ENCODE measurements around the gene FRMD1.
A peak's percentile ranks its signal among the peaks of the same experiment; 100 is the strongest.

The FRMD1 gene

GRCh38 chr6:168091381-168092264 lies 12.6 kb upstream of the FRMD1 start:
- CTCF ChIA-PET, result no interaction called here
- Histone ChIP-seq H3K9me3 (ENCODE audit: control insufficient read depth, insufficient read depth, low read depth, low read length) (no peaks in the 10 kb centered on the region), H3K36me3 (ENCODE audit: control insufficient read depth in 2 of 2, insufficient read depth in 1 of 2, low read length in 2 of 2) (no peaks in the 10 kb centered on the region), H3K4me1 (ENCODE audit: control insufficient read depth, insufficient read depth, low read length) (no peaks in the 10 kb centered on the region), H3K4me3 (ENCODE audit: low read depth, low read length) (no peak overlapping the region), H3K27ac (ENCODE audit: extremely low read depth, low read depth, low read length) (no peak overlapping the region)
- TF ChIP-seq ZNF623 (tag by site-specific recombination; IDR thresholded peaks at IDR 0.05) (no peak), ZBTB20 (tag by site-specific recombination; IDR thresholded peaks at IDR 0.05) (0 out of 2 replicates have a peak, but pooled peaks have one; percentile 18)
- POLR2A ChIA-PET, result no interaction called here

- TF ChIP-seq ZNF311 (tag by site-specific recombination; IDR thresholded peaks at IDR 0.05; ENCODE audit: borderline replicate concordance) (no peak), ZNF658 (tag by site-specific recombination; IDR thresholded peaks at IDR 0.05) (no peak), ZNF792 (tag by site-specific recombination; IDR thresholded peaks at IDR 0.05) (no peak), ZSCAN16 (tag by site-specific recombination; IDR thresholded peaks at IDR 0.05) (no peak), ELK4 (IDR thresholded peaks at IDR 0.05; ENCODE audit: borderline replicate concordance, low read depth, low read length) (no peak), ZFP3 (tag by site-specific recombination; IDR thresholded peaks at IDR 0.05; ENCODE audit: low read depth) (no peak), SP3 (tag by site-specific recombination; IDR thresholded peaks at IDR 0.05) (no peak), ZBTB44 (tag by site-specific recombination; IDR thresholded peaks at IDR 0.05) (no peak), ZNF112 (tag by site-specific recombination; IDR thresholded peaks at IDR 0.05) (no peak), ZNF24 (tag by site-specific recombination; IDR thresholded peaks at IDR 0.05) (no peak), GLIS1 (tag by site-specific recombination; IDR thresholded peaks at IDR 0.05) (no peak), KLF1 (tag by site-specific recombination; IDR thresholded peaks at IDR 0.05) (no peak), ZNF830 (tag by site-specific recombination; IDR thresholded peaks at IDR 0.05; ENCODE audit: low read depth) (no peak), ZNF664 (tag by site-specific recombination; IDR thresholded peaks at IDR 0.05) (no peak), ZNF530 (tag by site-specific recombination; IDR thresholded peaks at IDR 0.05; ENCODE audit: low read depth) (no peak), KLF7 (tag by site-specific recombination; IDR thresholded peaks at IDR 0.05; ENCODE audit: borderline replicate concordance) (no peak)
- Histone ChIP-seq H3K27ac (ENCODE audit: extremely low read depth, low read depth, low read length) (no peak overlapping the region), H3K9me3 (ENCODE audit: control insufficient read depth, insufficient read depth, low read depth, low read length) (no peaks in the 10 kb centered on the region), H3K4me1 (ENCODE audit: control insufficient read depth, insufficient read depth, low read length) (no peaks in the 10 kb centered on the region), H3K36me3 (ENCODE audit: control insufficient read depth in 2 of 2, insufficient read depth in 1 of 2, low read length in 2 of 2) (no peaks in the 10 kb centered on the region), H3K4me3 (ENCODE audit: low read depth, low read length) (no peak overlapping the region)
- ChIA-PET CTCF (interaction anchor here (0.6 kb wide), 1 partner anchor 265 kb away, joined by 3 read pairs; no protein-coding TSS in a partner anchor), POLR2A (no interaction called here)
These were observed 11.7 kb upstream of the FRMD1 start for GRCh38 chr6:168090706-168091105.

- Histone ChIP-seq H3K36me3 (ENCODE audit: control insufficient read depth in 2 of 2, insufficient read depth in 1 of 2, low read length in 2 of 2) (no peaks in the 10 kb centered on the region), H3K4me1 (ENCODE audit: control insufficient read depth, insufficient read depth, low read length) (no peaks in the 10 kb centered on the region), H3K9me3 (ENCODE audit: control insufficient read depth, insufficient read depth, low read depth, low read length) (no peaks in the 10 kb centered on the region), H3K27ac (ENCODE audit: extremely low read depth, low read depth, low read length) (no peak overlapping the region), H3K4me3 (ENCODE audit: low read depth, low read length) (no peak overlapping the region)
- CTCF ChIA-PET, result interaction anchor here (0.6 kb wide), 1 partner anchor 265 kb away, joined by 3 read pairs; no protein-coding TSS in a partner anchor
- TF ChIP-seq ZNF623 (tag by site-specific recombination; IDR thresholded peaks at IDR 0.05) (peak; percentile 97), ZNF768 (tag by site-specific recombination; IDR thresholded peaks at IDR 0.05) (no peak), ZFP3 (tag by site-specific recombination; IDR thresholded peaks at IDR 0.05; ENCODE audit: low read depth) (no peak)
- POLR2A ChIA-PET, result no interaction called here
These were observed 11.2 kb upstream of the FRMD1 start for GRCh38 chr6:168090064-168090690.
